HL-60 (cell line): ENCODE results near the gene BOK.

Source experiments
- DNase-seq, 2 experiments: peaks; one replicate each; pipeline ENCODE4 v3.0.0-alpha.2; 2010 to 2020; ENCODE audit warnings: low read depth in 1 of 2, low spot score in 1 of 2
- H3K27ac ChIP-seq: fragments of 250-450 bp; sonication (Bioruptor Pico); replicated peaks from 2 replicates; pipeline ENCODE4 v1.5.1; 2020; ENCODE audit warnings: mild to moderate bottlenecking, moderate library complexity
- H3K27me3 ChIP-seq: fragments of 250-450 bp; sonication (Bioruptor Pico); 2 replicates; pipeline ENCODE4 v1.5.1; 2021; ENCODE audit warnings: mild to moderate bottlenecking, moderate library complexity; ENCODE audit not compliant: insufficient read depth, poor library complexity, severe bottlenecking
- H3K4me3 ChIP-seq: replicated peaks from 2 replicates; pipeline ENCODE4 v1.5.1; 2011; ENCODE audit warnings: mild to moderate bottlenecking, control low read depth, low read length; ENCODE audit not compliant: insufficient read depth
- CTCF ChIP-seq: IDR thresholded peaks from one replicate; pipeline ENCODE4 v1.5.1; 2011; ENCODE audit warnings: low read length, control low read depth, inconsistent platforms; ENCODE audit not compliant: insufficient read depth
- GABPA ChIP-seq: IDR thresholded peaks from 2 replicates; pipeline ENCODE4 v1.6.1; 2012; ENCODE audit warnings: low read depth
- POLR2AphosphoS5 ChIP-seq: IDR thresholded peaks from 2 replicates; pipeline ENCODE4 v1.6.1; 2012; ENCODE audit warnings: low read depth
- SPI1 ChIP-seq: IDR thresholded peaks from 2 replicates; pipeline ENCODE4 v1.6.1; 2012; ENCODE audit warnings: low read depth, mild to moderate bottlenecking, borderline replicate concordance
- TF ChIP-seq, protein P1 (sequence below): IDR thresholded peaks from 2 replicates; pipeline ENCODE4 v1.6.1; 2012; ENCODE audit warnings: low read depth; ENCODE audit not compliant: insufficient replicate concordance

Gene BOK

DNA sequence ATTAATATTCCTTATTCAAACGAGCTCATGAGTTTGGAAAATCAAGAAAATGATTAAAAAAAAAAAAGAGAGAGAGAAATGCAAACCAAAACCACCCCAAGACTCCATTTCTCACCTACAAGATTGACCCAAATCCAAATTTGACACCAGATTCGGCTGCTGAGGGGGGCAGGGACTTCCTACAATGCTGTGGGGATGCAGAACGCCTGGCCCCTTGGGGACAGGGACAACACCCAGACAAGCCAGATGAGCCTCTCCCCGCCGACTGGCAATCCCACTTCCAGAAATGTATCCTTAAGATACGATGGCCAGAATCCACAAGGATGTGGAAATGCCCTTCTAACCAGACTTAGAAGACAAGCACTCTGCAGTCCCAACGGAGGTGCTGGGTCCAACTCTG lies 20.7 kb downstream of the BOK start:
- Histone ChIP-seq H3K27ac (no peak overlapping the region), H3K27me3 (no peaks in the 10 kb centered on the region), H3K4me3 (no peak overlapping the region)
- DNase-seq, result no peak
- TF ChIP-seq CTCF, result no peak
- TF ChIP-seq SPI1, result no peak
- no peak for TF ChIP-seq GABPA
- no peak for TF ChIP-seq POLR2AphosphoS5
- TF ChIP-seq, protein P1, sequence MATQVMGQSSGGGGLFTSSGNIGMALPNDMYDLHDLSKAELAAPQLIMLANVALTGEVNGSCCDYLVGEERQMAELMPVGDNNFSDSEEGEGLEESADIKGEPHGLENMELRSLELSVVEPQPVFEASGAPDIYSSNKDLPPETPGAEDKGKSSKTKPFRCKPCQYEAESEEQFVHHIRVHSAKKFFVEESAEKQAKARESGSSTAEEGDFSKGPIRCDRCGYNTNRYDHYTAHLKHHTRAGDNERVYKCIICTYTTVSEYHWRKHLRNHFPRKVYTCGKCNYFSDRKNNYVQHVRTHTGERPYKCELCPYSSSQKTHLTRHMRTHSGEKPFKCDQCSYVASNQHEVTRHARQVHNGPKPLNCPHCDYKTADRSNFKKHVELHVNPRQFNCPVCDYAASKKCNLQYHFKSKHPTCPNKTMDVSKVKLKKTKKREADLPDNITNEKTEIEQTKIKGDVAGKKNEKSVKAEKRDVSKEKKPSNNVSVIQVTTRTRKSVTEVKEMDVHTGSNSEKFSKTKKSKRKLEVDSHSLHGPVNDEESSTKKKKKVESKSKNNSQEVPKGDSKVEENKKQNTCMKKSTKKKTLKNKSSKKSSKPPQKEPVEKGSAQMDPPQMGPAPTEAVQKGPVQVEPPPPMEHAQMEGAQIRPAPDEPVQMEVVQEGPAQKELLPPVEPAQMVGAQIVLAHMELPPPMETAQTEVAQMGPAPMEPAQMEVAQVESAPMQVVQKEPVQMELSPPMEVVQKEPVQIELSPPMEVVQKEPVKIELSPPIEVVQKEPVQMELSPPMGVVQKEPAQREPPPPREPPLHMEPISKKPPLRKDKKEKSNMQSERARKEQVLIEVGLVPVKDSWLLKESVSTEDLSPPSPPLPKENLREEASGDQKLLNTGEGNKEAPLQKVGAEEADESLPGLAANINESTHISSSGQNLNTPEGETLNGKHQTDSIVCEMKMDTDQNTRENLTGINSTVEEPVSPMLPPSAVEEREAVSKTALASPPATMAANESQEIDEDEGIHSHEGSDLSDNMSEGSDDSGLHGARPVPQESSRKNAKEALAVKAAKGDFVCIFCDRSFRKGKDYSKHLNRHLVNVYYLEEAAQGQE, result no peak

GRCh38 chr2:241582328-241582727 lies 23.8 kb downstream of the BOK start:
- no peak overlapping the region for H3K4me3 ChIP-seq
- DNase-seq, result no peak
- no peak for TF ChIP-seq POLR2AphosphoS5
- TF ChIP-seq, protein P1, result no peak
- TF ChIP-seq CTCF, result no peak
- no peak for TF ChIP-seq GABPA
- TF ChIP-seq SPI1, result no peak
- H3K27me3 ChIP-seq, result no peaks in the 10 kb centered on the region
- no peak overlapping the region for H3K27ac ChIP-seq

GRCh38 chr2:241582806-241583205 lies 24.3 kb downstream of the BOK start:
- no peak overlapping the region for H3K27ac ChIP-seq
- no peak for DNase-seq
- H3K4me3 ChIP-seq, result no peak overlapping the region
- H3K27me3 ChIP-seq, result no peaks in the 10 kb centered on the region
- no peak for TF ChIP-seq CTCF
- no peak for TF ChIP-seq SPI1
- TF ChIP-seq GABPA, result no peak
- TF ChIP-seq POLR2AphosphoS5, result no peak
- TF ChIP-seq, protein P1, result no peak
